ENCODE results near the gene OR6J1. TPM values are rescaled to one million over a fixed set of nuclear protein-coding genes. Genes with fewer than 3 reads are reported as not detected.

OR6J1 gene
- total and polyA plus RNA-seq, 9 of the 15 experiments (the other 6 are each of a cell fraction or from before 2014, with no cell fraction given): not detected

- TF ChIP-seq CUX1 (CRISPR knock-in tag; IDR thresholded peaks at IDR 0.05) (no peak), ZNF785 (CRISPR knock-in tag; IDR thresholded peaks at IDR 0.05) (no peak), CBX3 (IDR thresholded peaks at IDR 0.05; ENCODE audit: borderline replicate concordance in 1 of 2, low read length in 2 of 2) (no peak), AFF1 (IDR thresholded peaks at IDR 0.05; ENCODE audit: low read depth in 1 of 2, partially characterized antibody in 2 of 2) (no peak), ZNF764 (CRISPR knock-in tag; IDR thresholded peaks at IDR 0.05; ENCODE audit: low read depth) (no peak), NCOA6 (IDR thresholded peaks at IDR 0.05) (no peak), ASH1L (IDR thresholded peaks at IDR 0.05; ENCODE audit: borderline replicate concordance, low read depth, partially characterized antibody) (no peak), ZBTB40 (IDR thresholded peaks at IDR 0.05) (no peak), ZBTB40 (CRISPR knock-in tag; IDR thresholded peaks at IDR 0.05) (no peak)
Observed at GRCh38 chr14:22650960-22651521, 6.9 kb upstream of the OR6J1 start (continued).
